ENCODE data around the gene RNU11. TPM values are rescaled to one million over a fixed set of nuclear protein-coding genes. Genes with fewer than 3 reads are reported as not detected.
A peak's percentile ranks its signal among the peaks of the same experiment; 100 is the strongest.

The RNU11 gene
- total RNA-seq, 2 experiments from 2014 or later, result not detected

DNA sequence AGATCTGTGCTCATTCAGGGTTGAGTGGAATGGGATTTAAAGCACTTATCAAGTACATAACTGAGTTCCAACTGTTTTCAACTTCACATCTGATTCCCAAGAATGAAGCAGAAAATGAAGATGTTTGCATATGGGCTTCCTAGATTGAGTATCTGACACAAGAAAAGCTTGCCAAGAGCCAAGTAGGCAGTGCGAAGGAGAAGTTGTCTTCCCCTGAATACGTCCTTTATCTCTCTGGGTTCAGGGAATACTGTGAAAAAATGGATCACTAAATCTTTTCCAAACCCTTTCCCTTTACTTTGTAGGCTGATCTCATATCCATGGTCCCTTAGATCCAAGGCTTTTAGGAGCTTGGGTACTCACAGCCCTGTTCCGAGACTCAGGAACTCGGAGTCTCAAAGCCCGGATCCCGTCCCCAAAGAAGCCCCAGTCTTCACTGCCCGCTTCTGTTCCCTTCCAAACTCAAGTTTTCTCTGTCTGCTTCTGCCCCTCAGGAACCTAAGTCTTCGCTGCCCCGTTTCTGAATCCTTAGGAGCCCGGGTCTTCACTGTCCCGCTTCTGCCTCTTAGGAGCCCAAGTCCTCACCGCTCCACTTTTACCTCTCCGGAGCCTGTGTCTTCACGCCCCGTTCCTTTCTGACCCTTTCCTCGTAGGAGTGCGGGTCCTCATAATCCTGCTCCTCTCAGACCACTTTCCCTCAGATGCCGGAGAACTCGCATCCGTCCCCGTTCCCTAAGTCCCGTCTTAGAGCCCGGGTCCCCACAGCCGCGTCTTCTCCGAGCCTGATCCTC, 6.1 kb upstream of the RNU11 start:
- Histone ChIP-seq H3K4me2 (ENCODE audit: low read length) (peak overlapping the region; percentile 92), H3K36me3 (ENCODE audit: insufficient read depth, low read length) (no peaks in the 10 kb centered on the region; the same call in 1 of the 2 replicates), H4K20me1 (ENCODE audit: insufficient read depth, low read length) (no peaks in the 10 kb centered on the region; the same call in 1 of the 2 replicates), H3K4me3 (ENCODE audit: low read depth, low read length, poor library complexity, severe bottlenecking) (peak overlapping the region; percentile 86), H3K27ac (ENCODE audit: low read depth, low read length, poor library complexity, severe bottlenecking) (peak overlapping the region; percentile 95), H3K79me2 (ENCODE audit: insufficient read depth, low read depth, low read length) (peaks cover 24% of the 10 kb centered on the region; the same call in 1 of the 2 replicates), H3K9me3 (ENCODE audit: low read length) (no peaks in the 10 kb centered on the region), H3K4me1 (ENCODE audit: insufficient read depth, low read length, poor library complexity, severe bottlenecking) (peaks cover 31% of the 10 kb centered on the region), H2AFZ (ENCODE audit: low read length) (peak overlapping the region; percentile 52; the same call in 1 of the 2 replicates), H3K9me2 (ENCODE audit: insufficient read depth, low read length) (no peaks in the 10 kb centered on the region)
- intact Hi-C loops (cut with micrococcal nuclease; ENCODE audit: unreplicated experiment), result loop anchor here (2.0 to 10.0 kb wide), 3 partner anchors 59 to 567 kb away; no protein-coding TSS in a partner anchor
- CTCF ChIA-PET (ENCODE audit: unreplicated experiment), result interaction anchor here (0.5 to 2.5 kb wide), 4 partner anchors 94 to 246 kb away, joined by 4 to 10 read pairs (median 6); partner anchors contain the start of gene YTHDF2
- POLR2A ChIA-PET, result interaction anchor here (0.5 to 4.1 kb wide), 10 partner anchors 11 to 398 kb away, joined by 3 to 30 read pairs (median 4); partner anchors contain the start of gene GMEB1
- DNase-seq (ENCODE audit: low spot score), result peak; percentile 41
- TF ChIP-seq, protein P1, sequence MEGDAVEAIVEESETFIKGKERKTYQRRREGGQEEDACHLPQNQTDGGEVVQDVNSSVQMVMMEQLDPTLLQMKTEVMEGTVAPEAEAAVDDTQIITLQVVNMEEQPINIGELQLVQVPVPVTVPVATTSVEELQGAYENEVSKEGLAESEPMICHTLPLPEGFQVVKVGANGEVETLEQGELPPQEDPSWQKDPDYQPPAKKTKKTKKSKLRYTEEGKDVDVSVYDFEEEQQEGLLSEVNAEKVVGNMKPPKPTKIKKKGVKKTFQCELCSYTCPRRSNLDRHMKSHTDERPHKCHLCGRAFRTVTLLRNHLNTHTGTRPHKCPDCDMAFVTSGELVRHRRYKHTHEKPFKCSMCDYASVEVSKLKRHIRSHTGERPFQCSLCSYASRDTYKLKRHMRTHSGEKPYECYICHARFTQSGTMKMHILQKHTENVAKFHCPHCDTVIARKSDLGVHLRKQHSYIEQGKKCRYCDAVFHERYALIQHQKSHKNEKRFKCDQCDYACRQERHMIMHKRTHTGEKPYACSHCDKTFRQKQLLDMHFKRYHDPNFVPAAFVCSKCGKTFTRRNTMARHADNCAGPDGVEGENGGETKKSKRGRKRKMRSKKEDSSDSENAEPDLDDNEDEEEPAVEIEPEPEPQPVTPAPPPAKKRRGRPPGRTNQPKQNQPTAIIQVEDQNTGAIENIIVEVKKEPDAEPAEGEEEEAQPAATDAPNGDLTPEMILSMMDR (conservative IDR thresholded peaks at IDR 0.05; ENCODE audit: low read length), result no peak
- no peak for TF ChIP-seq EZH2phosphoT487 (IDR thresholded peaks at IDR 0.05; ENCODE audit: borderline replicate concordance, low read depth, low read length)
- BruUV-seq (replicated peaks), result TSS peak; percentile 65

DNA sequence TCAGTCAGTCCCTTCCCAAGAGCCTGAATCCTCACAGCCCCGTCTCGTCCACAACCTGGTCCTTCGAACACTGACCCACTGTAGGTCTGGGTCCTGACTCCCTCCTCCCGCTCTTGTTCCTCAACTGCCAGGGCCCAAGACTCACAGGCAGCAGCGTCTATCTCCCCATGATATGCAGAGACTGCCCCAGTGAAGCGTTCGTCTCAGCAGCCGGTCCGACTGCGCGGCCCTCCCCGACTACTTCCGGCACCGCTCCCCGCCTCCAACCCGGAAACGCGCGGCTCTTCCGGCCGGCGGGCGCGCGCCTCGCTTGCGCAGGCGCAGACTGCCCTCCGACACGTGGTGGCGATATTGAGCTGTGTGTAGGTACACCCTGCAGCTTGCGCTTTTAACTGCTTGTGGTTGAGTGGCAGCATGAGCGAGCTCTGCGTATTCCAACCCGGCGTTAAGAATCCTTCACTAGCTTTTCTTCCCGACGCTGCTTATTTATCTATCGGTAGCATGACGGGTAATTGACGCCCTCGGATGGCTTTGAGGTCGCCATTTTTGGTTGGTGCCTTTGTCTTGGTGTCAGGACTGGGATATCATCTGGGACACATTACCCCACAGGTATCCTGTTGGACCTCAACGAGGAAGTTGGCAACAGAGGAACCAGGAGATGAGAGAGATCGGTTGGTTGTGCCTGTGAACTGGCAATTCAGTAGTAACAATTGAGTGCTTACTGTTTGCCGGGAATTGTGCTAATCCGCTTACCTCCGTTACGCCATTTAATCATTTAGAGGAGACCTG, 5.4 kb upstream of the RNU11 start, which contains the start of gene TAF12:
TSS of gene TAF12 (minus strand) at position 221 of the 789 bp plus-strand sequence. CDS start 20,986 bp downstream, outside the sequence.
- DNase-seq (ENCODE audit: low spot score), result peak; percentile 98
- H4K20me1 ChIP-seq (ENCODE audit: insufficient read depth, low read length), result no peaks in the 10 kb centered on the region; the same call in 1 of the 2 replicates
- no peaks in the 10 kb centered on the region; the same call in 1 of the 2 replicates for H3K36me3 ChIP-seq (ENCODE audit: insufficient read depth, low read length)
- peaks cover 39% of the 10 kb centered on the region for H3K4me1 ChIP-seq (ENCODE audit: insufficient read depth, low read length, poor library complexity, severe bottlenecking)
- H3K4me3 ChIP-seq (ENCODE audit: low read depth, low read length, poor library complexity, severe bottlenecking), result peak within 1 kb of the TSS; percentile 86
- CTCF ChIA-PET (ENCODE audit: unreplicated experiment), result interaction anchor here (0.5 to 2.5 kb wide), 10 partner anchors 10 to 278 kb away, joined by 3 to 10 read pairs (median 4); partner anchors contain the start of gene YTHDF2
- intact Hi-C loops (cut with micrococcal nuclease; ENCODE audit: unreplicated experiment), result loop anchor here (1.0 to 10.0 kb wide), 5 partner anchors 60 to 568 kb away; partner anchors contain the start of gene YTHDF2
- TF ChIP-seq, protein P1 (conservative IDR thresholded peaks at IDR 0.05; ENCODE audit: low read length), result peak; percentile 72
- TF ChIP-seq EZH2phosphoT487 (IDR thresholded peaks at IDR 0.05; ENCODE audit: borderline replicate concordance, low read depth, low read length), result no peak
- no peaks in the 10 kb centered on the region for H3K9me3 ChIP-seq (ENCODE audit: low read length)
- BruUV-seq (replicated peaks), result TSS peak; percentile 99
- peaks cover 24% of the 10 kb centered on the region; the same call in 1 of the 2 replicates for H3K79me2 ChIP-seq (ENCODE audit: insufficient read depth, low read depth, low read length)
- POLR2A ChIA-PET, result interaction anchor here (0.5 to 4.1 kb wide), 25 partner anchors 11 to 572 kb away, joined by 3 to 30 read pairs (median 4); partner anchors contain the start of genes GMEB1 and YTHDF2
- H3K4me2 ChIP-seq (ENCODE audit: low read length), result peak within 1 kb of the TSS; percentile 96
- peak within 1 kb of the TSS; percentile 95 for H3K27ac ChIP-seq (ENCODE audit: low read depth, low read length, poor library complexity, severe bottlenecking)
- peak within 1 kb of the TSS; percentile 52; the same call in 1 of the 2 replicates for H2AFZ ChIP-seq (ENCODE audit: low read length)
- no peaks in the 10 kb centered on the region for H3K9me2 ChIP-seq (ENCODE audit: insufficient read depth, low read length)
